Measurements from ENCODE around the gene PRR30. TPM values are rescaled to one million over a fixed set of nuclear protein-coding genes. Genes with fewer than 3 reads are reported as not detected.

Gene PRR30
- total and polyA plus RNA-seq, 2 donors (not counting 1 experiment from before 2014, with no cell fraction given), result not detected

GRCh38 chr2:27137322-27137935 is 1.8 kb downstream of the PRR30 start:
- intact Hi-C loops (cut with micrococcal nuclease), result no loop called here
- no peaks in the 10 kb centered on the region for H3K9me3 ChIP-seq (ENCODE audit: control extremely low read depth in 1 of 3, control insufficient read depth in 2 of 3, insufficient read depth in 1 of 3, low read length in 2 of 3)
- ChIA-PET POLR2A (no interaction called here), CTCF (no interaction called here)
- peaks cover 17 to 25% of the 10 kb centered on the region in 2 donors for H3K4me1 ChIP-seq (ENCODE audit: control insufficient read depth in 2 of 2, insufficient read depth in 2 of 2, low read length in 2 of 2)
- peaks cover 5% of the 10 kb centered on the region for H4K20me1 ChIP-seq (ENCODE audit: control insufficient read depth, insufficient read depth, low read length, poor library complexity, severe bottlenecking)
- H2AFZ ChIP-seq (ENCODE audit: insufficient read depth, low read depth, low read length, poor library complexity, severe bottlenecking), result no peak overlapping the region
- no peak for ATAC-seq (ENCODE audit: low read depth)
- peaks cover 0 to 4% (median 0%) of the 10 kb centered on the region in 4 experiments for H3K27me3 ChIP-seq (replicated peaks in 1 of 4; ENCODE audit: control extremely low read depth in 1 of 4, control insufficient read depth in 3 of 4, insufficient read depth in 4 of 4, low read length in 3 of 4)
- no peak overlapping the region for H3K4me3 ChIP-seq (ENCODE audit: control extremely low read depth in 1 of 5, extremely low read depth in 1 of 5, insufficient read depth in 1 of 5, low read depth in 2 of 5, low read length in 4 of 5)
- WGBS (ENCODE audit: insufficient coverage), result 95% methylated on average over 21 of the region's 21 CpGs
- H3K9ac ChIP-seq (ENCODE audit: low read length), result no peak overlapping the region
- H3K4me2 ChIP-seq (replicated peaks; ENCODE audit: low read depth, low read length, poor library complexity, severe bottlenecking), result no peak overlapping the region
- Mint-ChIP-seq H3K4me1 (peaks cover 23% of the 10 kb centered on the region), H3K27me3 (peaks cover 3% of the 10 kb centered on the region), H3K4me3 (no peak overlapping the region), H3K27ac (no peak overlapping the region), H3K9me3 (ENCODE audit: insufficient read depth) (no peaks in the 10 kb centered on the region)
- no peak for DNase-seq
- TF ChIP-seq, protein P1, sequence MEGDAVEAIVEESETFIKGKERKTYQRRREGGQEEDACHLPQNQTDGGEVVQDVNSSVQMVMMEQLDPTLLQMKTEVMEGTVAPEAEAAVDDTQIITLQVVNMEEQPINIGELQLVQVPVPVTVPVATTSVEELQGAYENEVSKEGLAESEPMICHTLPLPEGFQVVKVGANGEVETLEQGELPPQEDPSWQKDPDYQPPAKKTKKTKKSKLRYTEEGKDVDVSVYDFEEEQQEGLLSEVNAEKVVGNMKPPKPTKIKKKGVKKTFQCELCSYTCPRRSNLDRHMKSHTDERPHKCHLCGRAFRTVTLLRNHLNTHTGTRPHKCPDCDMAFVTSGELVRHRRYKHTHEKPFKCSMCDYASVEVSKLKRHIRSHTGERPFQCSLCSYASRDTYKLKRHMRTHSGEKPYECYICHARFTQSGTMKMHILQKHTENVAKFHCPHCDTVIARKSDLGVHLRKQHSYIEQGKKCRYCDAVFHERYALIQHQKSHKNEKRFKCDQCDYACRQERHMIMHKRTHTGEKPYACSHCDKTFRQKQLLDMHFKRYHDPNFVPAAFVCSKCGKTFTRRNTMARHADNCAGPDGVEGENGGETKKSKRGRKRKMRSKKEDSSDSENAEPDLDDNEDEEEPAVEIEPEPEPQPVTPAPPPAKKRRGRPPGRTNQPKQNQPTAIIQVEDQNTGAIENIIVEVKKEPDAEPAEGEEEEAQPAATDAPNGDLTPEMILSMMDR (IDR thresholded peaks at IDR 0.05), result no peak
- no peak for TF ChIP-seq EZH2 (IDR thresholded peaks at IDR 0.05; ENCODE audit: borderline replicate concordance, insufficient read depth, low read depth, low read length, poor library complexity, severe bottlenecking)
- peaks cover 12% of the 10 kb centered on the region for H3K79me2 ChIP-seq (ENCODE audit: control insufficient read depth, insufficient read depth, low read length)
- no peak overlapping the region for H3K27ac ChIP-seq (ENCODE audit: low read length in 2 of 2)
- peaks cover 0 to 6% of the 10 kb centered on the region in 2 experiments for H3K36me3 ChIP-seq (replicated peaks in 1 of 2; ENCODE audit: control extremely low read depth in 1 of 2, control insufficient read depth in 1 of 2, extremely low read depth in 1 of 2, insufficient read depth in 2 of 2, low read length in 1 of 2)

DNA sequence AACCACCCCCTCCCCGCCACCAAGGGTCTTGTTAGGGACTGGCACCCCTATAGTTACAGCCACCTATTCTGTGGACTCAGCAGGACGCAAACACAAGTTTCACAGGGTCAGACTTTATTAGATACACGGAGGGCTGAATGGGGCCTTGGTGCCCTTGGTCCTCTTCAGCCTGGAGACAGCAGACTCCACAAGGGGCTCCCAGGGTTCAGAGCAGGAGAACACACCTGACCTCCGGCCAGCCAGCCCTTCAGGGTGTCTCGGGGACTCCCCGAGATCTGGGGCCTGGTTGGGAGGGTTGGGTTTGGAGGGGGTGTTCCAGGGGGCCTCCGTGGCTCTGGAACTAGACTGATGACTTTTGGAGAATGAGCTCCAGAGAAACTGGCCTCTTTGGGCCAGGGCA is 2.5 kb downstream of the PRR30 start:
- H2AFZ ChIP-seq (ENCODE audit: insufficient read depth, low read depth, low read length, poor library complexity, severe bottlenecking), result no peak overlapping the region
- DNase-seq, result no peak
- Mint-ChIP-seq H3K4me1 (peaks cover 23% of the 10 kb centered on the region), H3K27ac (no peak overlapping the region), H3K4me3 (no peak overlapping the region), H3K27me3 (no peaks in the 10 kb centered on the region), H3K9me3 (ENCODE audit: insufficient read depth) (no peaks in the 10 kb centered on the region)
- ChIA-PET POLR2A (interaction anchor here (0.7 kb wide), 1 partner anchor 12 kb away, joined by 3 read pairs; the partner anchor contains the start of gene TCF23), CTCF (no interaction called here)
- no peak overlapping the region for H3K9ac ChIP-seq (ENCODE audit: low read length)
- intact Hi-C loops (cut with micrococcal nuclease), result no loop called here
- no peak overlapping the region for H3K4me2 ChIP-seq (replicated peaks; ENCODE audit: low read depth, low read length, poor library complexity, severe bottlenecking)
- H3K36me3 ChIP-seq (replicated peaks in 1 of 2; ENCODE audit: control extremely low read depth in 1 of 2, control insufficient read depth in 1 of 2, extremely low read depth in 1 of 2, insufficient read depth in 2 of 2, low read length in 1 of 2), result peaks cover 0 to 12% of the 10 kb centered on the region in 2 experiments
- H3K9me3 ChIP-seq (ENCODE audit: control extremely low read depth in 1 of 3, control insufficient read depth in 2 of 3, insufficient read depth in 1 of 3, low read length in 2 of 3), result no peaks in the 10 kb centered on the region
- H3K4me3 ChIP-seq (ENCODE audit: control extremely low read depth in 1 of 5, extremely low read depth in 1 of 5, insufficient read depth in 1 of 5, low read depth in 2 of 5, low read length in 4 of 5), result no peak overlapping the region
- no peak for ATAC-seq (ENCODE audit: low read depth)
- H4K20me1 ChIP-seq (ENCODE audit: control insufficient read depth, insufficient read depth, low read length, poor library complexity, severe bottlenecking), result peaks cover 5% of the 10 kb centered on the region
- no peak for TF ChIP-seq EZH2 (IDR thresholded peaks at IDR 0.05; ENCODE audit: borderline replicate concordance, insufficient read depth, low read depth, low read length, poor library complexity, severe bottlenecking)
- TF ChIP-seq, protein P1 (IDR thresholded peaks at IDR 0.05), result no peak
- peaks cover 17 to 25% of the 10 kb centered on the region in 2 donors for H3K4me1 ChIP-seq (ENCODE audit: control insufficient read depth in 2 of 2, insufficient read depth in 2 of 2, low read length in 2 of 2)
- H3K27me3 ChIP-seq (replicated peaks in 1 of 4; ENCODE audit: control extremely low read depth in 1 of 4, control insufficient read depth in 3 of 4, insufficient read depth in 4 of 4, low read length in 3 of 4), result no peaks in the 10 kb centered on the region
- H3K79me2 ChIP-seq (ENCODE audit: control insufficient read depth, insufficient read depth, low read length), result peaks cover 12% of the 10 kb centered on the region
- WGBS (ENCODE audit: insufficient coverage), result 100% methylated on average over 6 of the region's 7 CpGs
- H3K27ac ChIP-seq (ENCODE audit: low read length in 2 of 2), result no peak overlapping the region
